GM18505 (cell line): ENCODE results near the gene AMH.
A peak's percentile ranks its signal among the peaks of the same experiment; 100 is the strongest.

Experiments
- ATAC-seq: cut with Tn5 transposase; IDR thresholded peaks from one replicate; pipeline ENCODE4 v1.9.1; 2021; ENCODE audit not compliant: unreplicated experiment
- POLR2A ChIP-seq: IDR thresholded peaks from 4 replicates; pipeline ENCODE4 v1.6.1; 2011; ENCODE audit warnings: borderline replicate concordance; ENCODE audit not compliant: insufficient read depth, insufficient read length; ENCODE audit errors: extremely low read depth

The AMH gene

DNA sequence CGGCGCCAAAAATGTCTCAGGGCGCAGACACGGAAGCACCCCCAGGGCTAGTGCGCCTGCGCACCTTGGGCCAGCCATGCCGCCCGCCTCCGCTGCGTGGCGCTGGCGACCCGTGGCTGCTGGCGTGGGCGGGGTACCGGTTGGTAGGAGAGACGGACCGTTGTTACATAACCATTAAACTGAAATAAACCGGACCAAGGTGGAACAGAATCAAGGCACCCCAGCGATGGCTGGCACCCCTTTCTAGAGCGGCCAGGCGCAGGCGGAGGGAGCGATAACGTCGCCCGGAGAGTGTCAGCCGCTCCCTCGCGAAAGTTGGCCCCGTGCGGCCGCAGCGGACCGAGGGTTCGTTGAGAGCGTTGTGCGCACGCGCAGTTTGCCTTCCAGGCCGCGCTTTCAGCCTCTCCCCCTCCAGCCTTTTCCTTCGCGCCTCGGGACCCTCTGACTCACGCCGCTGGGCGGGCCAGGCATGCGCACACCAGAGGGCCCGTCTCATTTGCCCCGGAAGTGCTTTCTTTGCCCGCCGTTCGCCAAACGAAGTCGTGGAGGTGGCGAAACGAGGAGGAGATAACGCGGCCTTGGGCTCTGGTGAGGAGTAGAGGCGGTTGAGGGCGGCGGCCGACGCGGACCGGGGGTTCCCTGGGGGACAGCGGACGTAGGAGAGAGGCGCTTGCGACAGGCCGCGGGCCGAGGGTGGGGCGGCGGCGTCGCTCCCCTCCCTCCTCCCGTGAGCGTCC, 12.6 kb upstream of the AMH start, which contains the start of the genes PLEKHJ1 and SF3A2:
PLEKHJ1 (minus strand) TSS at position 16 of the 737 bp plus-strand sequence. CDS start 81 bp downstream, outside the sequence.
SF3A2 (plus strand) TSS at position 511 of the 737 bp plus-strand sequence. CDS start 6,595 bp downstream, outside the sequence.
- TF ChIP-seq POLR2A, result peak; percentile 71
- peak; percentile 73 for ATAC-seq

- no peak for TF ChIP-seq POLR2A
- no peak for ATAC-seq
These were observed 11.9 kb upstream of the AMH start for GRCh38 chr19:2237051-2237868.

- ATAC-seq, result no peak
- no peak for TF ChIP-seq POLR2A
These were observed 11.3 kb upstream of the AMH start for GRCh38 chr19:2237869-2238153.

GRCh38 chr19:2239173-2239572, 9.9 kb upstream of the AMH start:
- no peak for TF ChIP-seq POLR2A
- ATAC-seq, result no peak

DNA sequence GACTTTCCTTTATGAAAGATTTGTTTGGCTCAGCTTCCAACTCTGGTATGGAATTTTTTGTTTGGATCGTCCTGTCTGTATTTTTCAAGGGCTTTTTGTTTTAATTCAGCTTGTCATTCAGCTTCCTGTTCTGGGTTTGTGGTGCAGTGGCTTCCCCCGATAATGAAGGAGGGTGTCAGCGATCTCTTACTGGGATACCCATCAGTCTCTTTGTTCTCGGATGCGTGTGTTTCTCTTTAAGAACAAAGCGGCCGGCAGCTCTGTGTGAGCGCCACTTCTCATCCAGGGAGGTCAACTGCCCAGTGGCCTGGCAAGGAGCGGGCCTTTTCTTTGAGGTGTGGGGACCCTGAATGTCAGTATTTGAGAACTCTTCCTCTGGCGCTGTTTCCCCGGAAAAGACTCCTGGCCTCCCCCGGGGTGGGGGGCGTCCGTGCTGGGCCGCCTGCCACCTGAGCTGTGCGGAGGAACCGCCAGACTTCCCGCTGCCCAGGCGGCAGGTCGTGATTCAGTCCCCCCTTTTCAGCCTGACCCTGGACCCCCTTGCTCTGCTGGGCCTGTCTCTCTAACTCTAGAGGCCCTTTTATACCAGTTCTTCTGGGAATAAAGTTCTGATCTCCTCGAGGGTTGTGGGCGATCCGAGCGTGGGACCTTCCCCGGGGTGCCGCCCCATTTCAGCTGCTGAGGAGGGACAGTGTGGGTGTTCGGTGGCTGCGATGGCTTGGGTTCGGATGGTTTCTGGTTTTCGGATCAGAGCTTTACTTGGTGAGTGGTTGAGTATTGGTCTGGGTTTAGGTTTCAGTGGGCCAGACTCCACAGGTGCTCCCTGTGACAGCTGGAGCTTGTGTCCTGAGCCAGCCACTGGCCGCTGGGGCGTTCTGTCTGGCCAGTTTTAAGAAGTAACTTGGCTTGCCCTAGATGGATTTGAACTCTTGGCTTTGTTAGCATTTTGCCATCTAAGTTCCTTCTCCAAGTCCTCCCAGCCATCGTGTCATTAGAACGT, 9.1 kb upstream of the AMH start:
- TF ChIP-seq POLR2A, result no peak
- no peak for ATAC-seq

- TF ChIP-seq POLR2A, result no peak
These were observed 8.0 kb upstream of the AMH start for GRCh38 chr19:2240881-2241760.

DNA sequence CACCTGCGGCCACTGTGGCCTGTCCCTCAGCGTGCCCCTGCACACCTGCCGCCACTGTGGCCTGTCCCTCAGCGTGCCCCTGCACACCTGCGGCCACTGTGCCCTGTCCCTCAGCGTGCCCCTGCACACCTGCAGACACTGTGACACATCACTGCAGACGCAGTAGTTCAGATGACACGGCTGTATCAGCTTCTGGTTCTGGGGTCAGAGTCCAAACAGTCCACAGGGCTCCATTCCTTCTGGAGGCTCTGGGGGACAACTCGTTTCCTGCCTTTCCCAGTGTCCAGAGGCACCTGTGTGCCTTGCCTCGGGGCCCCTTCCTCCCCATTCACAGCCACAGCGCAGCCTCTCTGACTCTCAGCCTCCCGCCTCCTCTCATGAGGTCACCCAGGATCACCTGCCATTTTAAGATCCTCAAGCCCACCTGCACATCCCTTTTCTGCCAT, 7.0 kb upstream of the AMH start:
- no peak for ATAC-seq
- TF ChIP-seq POLR2A, result no peak

More at GRCh38 chr19:2240881-2241760, 8.0 kb upstream of the AMH start:
- no peak for ATAC-seq

GRCh38 chr19:2242816-2243215, 6.3 kb upstream of the AMH start:
- no peak for TF ChIP-seq POLR2A

GRCh38 chr19:2243274-2244124, 5.6 kb upstream of the AMH start:
- TF ChIP-seq POLR2A, result no peak
- no peak for ATAC-seq

More at GRCh38 chr19:2242816-2243215, 6.3 kb upstream of the AMH start:
- ATAC-seq, result no peak

- no peak for ATAC-seq
- TF ChIP-seq POLR2A, result no peak
These were observed 5.1 kb upstream of the AMH start for GRCh38 chr19:2244125-2244411.

GRCh38 chr19:2244486-2244885, 4.6 kb upstream of the AMH start:
- no peak for ATAC-seq
- TF ChIP-seq POLR2A, result no peak
